ENCODE results near the gene CYP2D6.

The CYP2D6 gene

GRCh38 chr22:42173183-42173926 is 42.7 kb upstream of the CYP2D6 start:
- no peak for TF ChIP-seq CTCF (IDR thresholded peaks at IDR 0.05; ENCODE audit: low read depth, low read length)
- no peak for DNase-seq (ENCODE audit: low read depth, low spot score)
- no peak overlapping the region for H3K4me3 ChIP-seq (ENCODE audit: low read depth, low read length)
- in situ Hi-C loops (cut with HindIII; ENCODE audit: low sequenced_read_pairs), result no loop called here

- in situ Hi-C loops (cut with HindIII; ENCODE audit: low sequenced_read_pairs), result no loop called here
- TF ChIP-seq CTCF (IDR thresholded peaks at IDR 0.05; ENCODE audit: low read depth, low read length), result no peak
- DNase-seq (ENCODE audit: low read depth, low spot score), result peak; percentile 24
- H3K4me3 ChIP-seq (ENCODE audit: low read depth, low read length), result no peak overlapping the region
Measured at GRCh38 chr22:42172773-42173172, 42.2 kb upstream of the CYP2D6 start.

GRCh38 chr22:42171946-42172719 is 41.5 kb upstream of the CYP2D6 start:
- no peak for TF ChIP-seq CTCF (IDR thresholded peaks at IDR 0.05; ENCODE audit: low read depth, low read length)
- no peak overlapping the region for H3K4me3 ChIP-seq (ENCODE audit: low read depth, low read length)
- in situ Hi-C loops (cut with HindIII; ENCODE audit: low sequenced_read_pairs), result no loop called here
- no peak for DNase-seq (ENCODE audit: low read depth, low spot score)

- TF ChIP-seq CTCF (IDR thresholded peaks at IDR 0.05; ENCODE audit: low read depth, low read length), result no peak
- DNase-seq (ENCODE audit: low read depth, low spot score), result no peak
- in situ Hi-C loops (cut with HindIII; ENCODE audit: low sequenced_read_pairs), result no loop called here
- no peak overlapping the region for H3K4me3 ChIP-seq (ENCODE audit: low read depth, low read length)
Measured at GRCh38 chr22:42171417-42171816, 40.8 kb upstream of the CYP2D6 start.

GRCh38 chr22:42170946-42171345 is 40.3 kb upstream of the CYP2D6 start:
- DNase-seq (ENCODE audit: low read depth, low spot score), result no peak
- H3K4me3 ChIP-seq (ENCODE audit: low read depth, low read length), result no peak overlapping the region
- in situ Hi-C loops (cut with HindIII; ENCODE audit: low sequenced_read_pairs), result no loop called here
- no peak for TF ChIP-seq CTCF (IDR thresholded peaks at IDR 0.05; ENCODE audit: low read depth, low read length)

- peak; percentile 96 for TF ChIP-seq CTCF (IDR thresholded peaks at IDR 0.05; ENCODE audit: low read depth, low read length)
- peak; percentile 69 for DNase-seq (ENCODE audit: low read depth, low spot score)
- in situ Hi-C loops (cut with HindIII; ENCODE audit: low sequenced_read_pairs), result no loop called here
- H3K4me3 ChIP-seq (ENCODE audit: low read depth, low read length), result no peak overlapping the region
Measured at GRCh38 chr22:42169055-42169469, 38.5 kb upstream of the CYP2D6 start.
